GM23248 (cell line): ENCODE data around the gene INTS11. TPM values are rescaled to one million over a fixed set of nuclear protein-coding genes. Genes with fewer than 3 reads are reported as not detected.
A peak's percentile ranks its signal among the peaks of the same experiment; 100 is the strongest.

Source experiments
- DNase-seq: peaks from one replicate; pipeline ENCODE4 v3.0.0-alpha.2; 2015
- H2AFZ ChIP-seq: fragments of 200-600 bp; sonication (generic); 2 replicates; pipeline ENCODE4 v1.6.1; 2016; ENCODE audit warnings: antibody characterized with exemption
- H3F3A ChIP-seq: fragments of 200-600 bp; sonication (generic); 2 replicates; pipeline ENCODE4 v1.6.1; 2016; ENCODE audit warnings: mild to moderate bottlenecking, antibody characterized with exemption, mixed run types; ENCODE audit not compliant: insufficient read depth
- H3K27ac ChIP-seq: fragments of 200-600 bp; sonication (generic); 2 replicates; pipeline ENCODE4 v1.5.1; 2016; ENCODE audit warnings: mild to moderate bottlenecking
- H3K27me3 ChIP-seq: fragments of 200-600 bp; sonication (generic); replicated peaks from 2 replicates; pipeline ENCODE4 v1.6.1; 2016; ENCODE audit warnings: mild to moderate bottlenecking; ENCODE audit not compliant: insufficient read depth
- H3K36me3 ChIP-seq: fragments of 200-600 bp; sonication (generic); 2 replicates; pipeline ENCODE4 v1.6.1; 2016; ENCODE audit warnings: low read depth, mild to moderate bottlenecking
- H3K4me1 ChIP-seq: fragments of 200-600 bp; sonication (generic); 2 replicates; pipeline ENCODE4 v1.6.1; 2016; ENCODE audit warnings: mild to moderate bottlenecking; ENCODE audit not compliant: insufficient read depth
- H3K4me2 ChIP-seq: fragments of 200-600 bp; sonication (generic); one replicate; pipeline ENCODE4 v1.6.1; 2016; ENCODE audit warnings: mild to moderate bottlenecking; ENCODE audit not compliant: unreplicated experiment
- H3K4me3 ChIP-seq: fragments of 200-600 bp; sonication (generic); 2 replicates; pipeline ENCODE4 v1.5.1; 2016; ENCODE audit warnings: mild to moderate bottlenecking
- H3K79me2 ChIP-seq: fragments of 200-600 bp; sonication (generic); 2 replicates; pipeline ENCODE4 v1.6.1; 2016; ENCODE audit warnings: mild to moderate bottlenecking; ENCODE audit not compliant: insufficient read depth
- H3K9ac ChIP-seq: fragments of 200-600 bp; sonication (generic); 2 replicates; pipeline ENCODE4 v1.6.1; 2016; ENCODE audit warnings: mild to moderate bottlenecking
- H3K9me2 ChIP-seq: fragments of 200-600 bp; sonication (generic); 2 replicates; pipeline ENCODE4 v1.6.1; 2016; ENCODE audit warnings: mixed run types, mild to moderate bottlenecking, moderate library complexity; ENCODE audit not compliant: insufficient read depth
- H3K9me3 ChIP-seq: fragments of 200-600 bp; sonication (generic); one replicate; pipeline ENCODE4 v1.6.1; 2017; ENCODE audit warnings: low read depth
- H4K20me1 ChIP-seq: fragments of 200-600 bp; sonication (generic); 2 replicates; pipeline ENCODE4 v1.6.0; 2016; ENCODE audit not compliant: insufficient read depth
- EZH2 ChIP-seq: fragments of 200-600 bp; sonication (generic); IDR thresholded peaks from 2 replicates; pipeline ENCODE4 v1.6.1; 2018; ENCODE audit warnings: antibody characterized with exemption, mild to moderate bottlenecking; ENCODE audit not compliant: insufficient read depth, poor library complexity, severe bottlenecking
- EZH2phosphoT487 ChIP-seq: fragments of 200-600 bp; sonication (generic); IDR thresholded peaks from 2 replicates; pipeline ENCODE4 v1.6.1; 2018; ENCODE audit warnings: antibody characterized with exemption, moderate library complexity, mild to moderate bottlenecking, low read depth; ENCODE audit not compliant: insufficient read depth
- WGBS, 2 experiments: methylation state at CpG; one replicate each; pipeline ENCODE4 v1.1.6; 2015 to 2017; ENCODE audit warnings: low lambda C conversion rate in 2 of 2, low coverage in 1 of 2; ENCODE audit errors: missing lambda C conversion rate in 2 of 2; 5-methylcytosine and 5-hydroxymethylcytosine counted together
- in situ Hi-C: fragments of 300-500 bp; cut with MboI; formaldehyde crosslinking; loops from 2 replicates; pipeline ENCODE4 v1.15.0; 2020
- polyA plus RNA-seq: library from polyadenylated mRNA; unstranded; fragments of >200 nt; fragmentation: Nextera tagmentation; extraction: Ambion mirVana; gene quantifications from 2 replicates; pipeline ENCODE4 v1.2.1, GENCODE V29; 2016
- total RNA-seq: library from RNA; depleted of rRNA; stranded (reverse); fragments of >200 nt; shearing (Covaris generic); gene quantifications from 2 replicates; pipeline ENCODE4 v1.2.3, GENCODE V29; 2014

INTS11 gene
- total and polyA plus RNA-seq, 2 experiments from 2014 or later = 70.2 to 90.0 TPM

DNA sequence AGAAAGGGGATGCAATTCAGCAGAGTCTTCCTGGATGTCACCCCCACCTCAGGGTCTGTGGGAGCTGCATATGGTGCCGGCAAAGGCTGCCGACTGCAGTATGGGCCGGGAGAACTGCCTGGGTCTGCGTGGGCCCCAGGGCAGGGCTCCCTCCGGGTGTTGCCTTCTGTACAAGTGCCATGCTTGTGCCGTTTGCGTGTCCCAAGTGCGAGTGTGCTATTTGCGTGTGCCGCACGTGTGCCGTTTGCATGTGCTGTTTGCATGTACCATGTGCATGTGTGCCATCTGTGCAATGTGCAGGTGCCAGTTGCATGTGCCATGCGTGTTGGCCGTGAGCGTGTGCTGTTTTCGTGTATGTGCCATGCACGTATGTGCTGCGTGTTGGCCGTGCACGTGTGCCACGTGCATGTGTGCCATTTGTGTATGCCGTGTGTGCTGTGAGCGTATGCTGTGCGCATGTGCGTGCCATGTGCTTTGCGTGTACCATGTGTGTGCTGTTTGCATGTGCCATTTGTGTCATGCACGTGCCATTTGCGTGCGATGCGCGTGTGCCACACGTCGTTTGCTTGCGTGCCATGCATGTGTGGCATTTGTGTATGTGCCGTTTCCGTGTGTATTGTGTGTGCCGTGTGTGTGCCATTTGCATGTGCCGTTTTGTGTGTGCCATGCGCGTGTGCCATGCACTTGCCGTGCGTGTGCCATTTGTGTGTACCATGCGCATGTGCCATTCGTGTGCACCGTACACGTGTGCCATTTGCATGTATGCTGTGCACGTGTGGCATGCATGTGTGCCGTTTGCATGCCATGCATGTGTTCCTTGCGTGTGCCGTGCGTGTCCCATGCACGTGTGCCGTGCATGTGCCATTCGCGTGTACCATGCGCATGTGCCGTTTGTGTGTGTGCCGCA is 5.1 kb upstream of the INTS11 start:
- in situ Hi-C loops = no loop called here
- Histone ChIP-seq H3K4me3 (no peak overlapping the region), H2AFZ (no peak overlapping the region), H3K79me2 (peaks cover 24% of the 10 kb centered on the region), H3K9me2 (no peaks in the 10 kb centered on the region), H3K4me1 (peaks cover 22% of the 10 kb centered on the region), H3K9me3 (no peaks in the 10 kb centered on the region), H3K36me3 (no peaks in the 10 kb centered on the region), H3K9ac (no peak overlapping the region), H3K27ac (no peak overlapping the region), H3K27me3 (no peaks in the 10 kb centered on the region), H3F3A (no peaks in the 10 kb centered on the region), H3K4me2 (no peak overlapping the region), H4K20me1 (no peaks in the 10 kb centered on the region)
- no peak for DNase-seq
- WGBS, 2 experiments = 84 to 86% methylated on average over 58 of the region's 58 CpGs
- TF ChIP-seq EZH2 (no peak), EZH2phosphoT487 (no peak)

- Histone ChIP-seq H4K20me1 (no peaks in the 10 kb centered on the region), H3K4me2 (no peak overlapping the region), H3K27ac (no peak overlapping the region), H3K9me2 (no peaks in the 10 kb centered on the region), H3K4me3 (no peak overlapping the region), H3K36me3 (no peaks in the 10 kb centered on the region), H3K4me1 (peaks cover 26% of the 10 kb centered on the region), H2AFZ (no peak overlapping the region), H3K27me3 (no peaks in the 10 kb centered on the region), H3K79me2 (peaks cover 32% of the 10 kb centered on the region), H3K9ac (no peak overlapping the region), H3K9me3 (no peaks in the 10 kb centered on the region), H3F3A (no peaks in the 10 kb centered on the region)
- TF ChIP-seq EZH2 (no peak), EZH2phosphoT487 (no peak)
- DNase-seq = no peak
- in situ Hi-C loops = no loop called here
- 69 to 72% methylated on average over 13 of the region's 15 CpGs for WGBS, 2 experiments
Measured at GRCh38 chr1:1328254-1328653, 3.8 kb upstream of the INTS11 start.

DNA sequence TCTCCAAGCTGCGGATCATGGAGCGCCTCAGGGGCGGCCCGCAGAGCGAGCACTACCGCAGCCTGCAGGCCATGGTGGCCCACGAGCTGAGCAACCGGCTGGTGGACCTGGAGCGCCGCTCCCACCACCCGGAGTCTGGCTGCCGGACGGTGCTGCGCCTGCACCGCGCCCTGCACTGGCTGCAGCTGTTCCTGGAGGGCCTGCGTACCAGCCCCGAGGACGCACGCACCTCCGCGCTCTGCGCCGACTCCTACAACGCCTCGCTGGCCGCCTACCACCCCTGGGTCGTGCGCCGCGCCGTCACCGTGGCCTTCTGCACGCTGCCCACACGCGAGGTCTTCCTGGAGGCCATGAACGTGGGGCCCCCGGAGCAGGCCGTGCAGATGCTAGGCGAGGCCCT is 2.8 kb upstream of the INTS11 start:
- Histone ChIP-seq H3K4me1 (peaks cover 26% of the 10 kb centered on the region), H3K27ac (no peak overlapping the region), H3K79me2 (peaks cover 39% of the 10 kb centered on the region), H3F3A (no peaks in the 10 kb centered on the region), H3K9me2 (no peaks in the 10 kb centered on the region), H3K4me2 (no peak overlapping the region), H2AFZ (no peak overlapping the region), H3K9ac (no peak overlapping the region), H3K27me3 (no peaks in the 10 kb centered on the region), H3K9me3 (no peaks in the 10 kb centered on the region), H3K36me3 (no peaks in the 10 kb centered on the region), H4K20me1 (no peaks in the 10 kb centered on the region), H3K4me3 (no peak overlapping the region)
- WGBS, 2 experiments = 87 to 88% methylated on average over 37 to 40 of the region's 40 CpGs
- no peak for TF ChIP-seq EZH2
- TF ChIP-seq EZH2phosphoT487 = no peak
- in situ Hi-C loops = no loop called here
- no peak for DNase-seq

- no peak overlapping the region for H3K27ac ChIP-seq
- no peaks in the 10 kb centered on the region for H3F3A ChIP-seq
- H3K9me2 ChIP-seq = no peaks in the 10 kb centered on the region
- H4K20me1 ChIP-seq = no peaks in the 10 kb centered on the region
- WGBS, 2 experiments = 49 to 50% methylated on average over 8 of the region's 8 CpGs
- in situ Hi-C loops = no loop called here
- no peak overlapping the region for H3K4me3 ChIP-seq
- no peaks in the 10 kb centered on the region for H3K36me3 ChIP-seq
- H3K9me3 ChIP-seq = no peaks in the 10 kb centered on the region
- H3K79me2 ChIP-seq = peaks cover 50% of the 10 kb centered on the region
- TF ChIP-seq EZH2 (no peak), EZH2phosphoT487 (no peak)
- H3K4me2 ChIP-seq = peak overlapping the region; percentile 80
- no peak overlapping the region for H2AFZ ChIP-seq
- peaks cover 22% of the 10 kb centered on the region for H3K4me1 ChIP-seq
- H3K27me3 ChIP-seq = no peaks in the 10 kb centered on the region
- DNase-seq = no peak
- H3K9ac ChIP-seq = peak overlapping the region; percentile 97; the same call in 1 of the 2 replicates
Measured at GRCh38 chr1:1326075-1326605, 1.7 kb upstream of the INTS11 start.
